GM12874 (cell line): ENCODE results near the gene MED26.

ENCODE experiments used
- CTCF ChIP-seq: IDR thresholded peaks from 2 replicates; pipeline ENCODE4 v1.5.1; 2011; ENCODE audit warnings: low read depth, mild to moderate bottlenecking, control low read depth, low read length, moderate library complexity; ENCODE audit not compliant: insufficient read depth

Gene MED26

GRCh38 chr19:16525751-16526481, 102.1 kb downstream of the MED26 start:
- TF ChIP-seq CTCF: no peak

- TF ChIP-seq CTCF: no peak
Measured at GRCh38 chr19:16524991-16525734, 102.8 kb downstream of the MED26 start.
